ENCODE measurements around the gene ANXA7.

ANXA7 gene

GRCh38 chr10:73376679-73377078 is 37.2 kb downstream of the ANXA7 start:
- Histone ChIP-seq H3K9ac (ENCODE audit: low read length) (no peak overlapping the region), H3K27me3 (ENCODE audit: control insufficient read depth, insufficient read depth, low read length) (no peaks in the 10 kb centered on the region), H3K4me1 (ENCODE audit: control insufficient read depth, insufficient read depth, low read length) (no peaks in the 10 kb centered on the region), H3K4me3 (ENCODE audit: low read depth, low read length) (no peak overlapping the region), H3K36me3 (ENCODE audit: control insufficient read depth, insufficient read depth, low read length) (peaks cover 64% of the 10 kb centered on the region), H3K27ac (ENCODE audit: low read depth, low read length) (no peak overlapping the region), H3K9me3 (ENCODE audit: control insufficient read depth, insufficient read depth, low read depth, low read length) (no peaks in the 10 kb centered on the region)

GRCh38 chr10:73368238-73368637 is 45.6 kb downstream of the ANXA7 start:
- H3K4me3 ChIP-seq (ENCODE audit: low read depth, low read length): no peak overlapping the region
- no peaks in the 10 kb centered on the region for H3K9me3 ChIP-seq (ENCODE audit: control insufficient read depth, insufficient read depth, low read depth, low read length)
- H3K36me3 ChIP-seq (ENCODE audit: control insufficient read depth, insufficient read depth, low read length): peaks cover 28% of the 10 kb centered on the region
- no peak overlapping the region for H3K27ac ChIP-seq (ENCODE audit: low read depth, low read length)
- H3K4me1 ChIP-seq (ENCODE audit: control insufficient read depth, insufficient read depth, low read length): no peaks in the 10 kb centered on the region
- no peaks in the 10 kb centered on the region for H3K27me3 ChIP-seq (ENCODE audit: control insufficient read depth, insufficient read depth, low read length)
- no peak overlapping the region for H3K9ac ChIP-seq (ENCODE audit: low read length)

- Histone ChIP-seq H3K9me3 (ENCODE audit: control insufficient read depth, insufficient read depth, low read depth, low read length) (no peaks in the 10 kb centered on the region), H3K4me1 (ENCODE audit: control insufficient read depth, insufficient read depth, low read length) (no peaks in the 10 kb centered on the region), H3K36me3 (ENCODE audit: control insufficient read depth, insufficient read depth, low read length) (peaks cover 24% of the 10 kb centered on the region), H3K27me3 (ENCODE audit: control insufficient read depth, insufficient read depth, low read length) (no peaks in the 10 kb centered on the region), H3K27ac (ENCODE audit: low read depth, low read length) (no peak overlapping the region), H3K9ac (ENCODE audit: low read length) (no peak overlapping the region), H3K4me3 (ENCODE audit: low read depth, low read length) (no peak overlapping the region)
Measured at GRCh38 chr10:73366381-73367298, 47.2 kb downstream of the ANXA7 start.

- Histone ChIP-seq H3K36me3 (ENCODE audit: control insufficient read depth, insufficient read depth, low read length) (peaks cover 24% of the 10 kb centered on the region), H3K27ac (ENCODE audit: low read depth, low read length) (no peak overlapping the region), H3K9ac (ENCODE audit: low read length) (no peak overlapping the region), H3K4me1 (ENCODE audit: control insufficient read depth, insufficient read depth, low read length) (no peaks in the 10 kb centered on the region), H3K27me3 (ENCODE audit: control insufficient read depth, insufficient read depth, low read length) (no peaks in the 10 kb centered on the region), H3K9me3 (ENCODE audit: control insufficient read depth, insufficient read depth, low read depth, low read length) (no peaks in the 10 kb centered on the region), H3K4me3 (ENCODE audit: low read depth, low read length) (no peak overlapping the region)
Measured at GRCh38 chr10:73364964-73365363, 48.9 kb downstream of the ANXA7 start.

- H3K36me3 ChIP-seq (ENCODE audit: control insufficient read depth, insufficient read depth, low read length): peaks cover 3% of the 10 kb centered on the region; the same call in 1 of the 2 replicates
- H3K9ac ChIP-seq (ENCODE audit: low read length): no peak overlapping the region
- H3K4me3 ChIP-seq (ENCODE audit: low read depth, low read length): no peak overlapping the region
- H3K27ac ChIP-seq (ENCODE audit: low read depth, low read length): no peak overlapping the region
- peaks cover 8% of the 10 kb centered on the region; the same call in 1 of the 2 replicates for H3K27me3 ChIP-seq (ENCODE audit: control insufficient read depth, insufficient read depth, low read length)
- H3K4me1 ChIP-seq (ENCODE audit: control insufficient read depth, insufficient read depth, low read length): no peaks in the 10 kb centered on the region
- H3K9me3 ChIP-seq (ENCODE audit: control insufficient read depth, insufficient read depth, low read depth, low read length): no peaks in the 10 kb centered on the region
Measured at GRCh38 chr10:73359492-73359891, 54.4 kb downstream of the ANXA7 start.

- no peaks in the 10 kb centered on the region for H3K36me3 ChIP-seq (ENCODE audit: control insufficient read depth, insufficient read depth, low read length)
- no peaks in the 10 kb centered on the region for H3K9me3 ChIP-seq (ENCODE audit: control insufficient read depth, insufficient read depth, low read depth, low read length)
- H3K27me3 ChIP-seq (ENCODE audit: control insufficient read depth, insufficient read depth, low read length): peaks cover 8% of the 10 kb centered on the region; the same call in 1 of the 2 replicates
- H3K9ac ChIP-seq (ENCODE audit: low read length): peak within 1 kb of the TSS; percentile 90
- H3K27ac ChIP-seq (ENCODE audit: low read depth, low read length): no peak within 1 kb of the TSS
- H3K4me1 ChIP-seq (ENCODE audit: control insufficient read depth, insufficient read depth, low read length): no peaks in the 10 kb centered on the region
- peak within 1 kb of the TSS; percentile 83 for H3K4me3 ChIP-seq (ENCODE audit: low read depth, low read length)
Measured at GRCh38 chr10:73358331-73359279, 55.3 kb downstream of the ANXA7 start, which contains the start of gene CFAP70. Gene CFAP70, minus strand, starts transcription at chr10:73358864. Its CDS starts 4,068 bp downstream, at chr10:73354796.

- peak overlapping the region; percentile 83 for H3K4me3 ChIP-seq (ENCODE audit: low read depth, low read length)
- H3K9me3 ChIP-seq (ENCODE audit: control insufficient read depth, insufficient read depth, low read depth, low read length): no peaks in the 10 kb centered on the region
- peaks cover 8% of the 10 kb centered on the region; the same call in 1 of the 2 replicates for H3K27me3 ChIP-seq (ENCODE audit: control insufficient read depth, insufficient read depth, low read length)
- H3K9ac ChIP-seq (ENCODE audit: low read length): peak overlapping the region; percentile 90
- no peaks in the 10 kb centered on the region for H3K4me1 ChIP-seq (ENCODE audit: control insufficient read depth, insufficient read depth, low read length)
- no peaks in the 10 kb centered on the region for H3K36me3 ChIP-seq (ENCODE audit: control insufficient read depth, insufficient read depth, low read length)
- H3K27ac ChIP-seq (ENCODE audit: low read depth, low read length): no peak overlapping the region
Measured at GRCh38 chr10:73357821-73358220, 56.0 kb downstream of the ANXA7 start.

- H3K27me3 ChIP-seq (ENCODE audit: control insufficient read depth, insufficient read depth, low read length): peaks cover 8% of the 10 kb centered on the region; the same call in 1 of the 2 replicates
Measured at GRCh38 chr10:73357166-73357565, 56.7 kb downstream of the ANXA7 start.

GRCh38 chr10:73344269-73344668 is 69.6 kb downstream of the ANXA7 start:
- H3K4me3 ChIP-seq (ENCODE audit: low read depth, low read length): no peak overlapping the region
- no peaks in the 10 kb centered on the region for H3K4me1 ChIP-seq (ENCODE audit: control insufficient read depth, insufficient read depth, low read length)
- H3K9ac ChIP-seq (ENCODE audit: low read length): no peak overlapping the region
- H3K36me3 ChIP-seq (ENCODE audit: control insufficient read depth, insufficient read depth, low read length): no peaks in the 10 kb centered on the region
- no peak overlapping the region for H3K27ac ChIP-seq (ENCODE audit: low read depth, low read length)
- no peaks in the 10 kb centered on the region; the same call in 1 of the 2 replicates for H3K9me3 ChIP-seq (ENCODE audit: control insufficient read depth, insufficient read depth, low read depth, low read length)
- H3K27me3 ChIP-seq (ENCODE audit: control insufficient read depth, insufficient read depth, low read length): no peaks in the 10 kb centered on the region

More at GRCh38 chr10:73357166-73357565, 56.7 kb downstream of the ANXA7 start:
- no peaks in the 10 kb centered on the region for H3K4me1 ChIP-seq (ENCODE audit: control insufficient read depth, insufficient read depth, low read length)
- no peaks in the 10 kb centered on the region for H3K36me3 ChIP-seq (ENCODE audit: control insufficient read depth, insufficient read depth, low read length)
- no peak overlapping the region for H3K9ac ChIP-seq (ENCODE audit: low read length)
- H3K9me3 ChIP-seq (ENCODE audit: control insufficient read depth, insufficient read depth, low read depth, low read length): no peaks in the 10 kb centered on the region
- H3K27ac ChIP-seq (ENCODE audit: low read depth, low read length): no peak overlapping the region
- H3K4me3 ChIP-seq (ENCODE audit: low read depth, low read length): no peak overlapping the region

GRCh38 chr10:73340121-73340520 is 73.7 kb downstream of the ANXA7 start:
- H3K4me3 ChIP-seq (ENCODE audit: low read depth, low read length): no peak overlapping the region

More at GRCh38 chr10:73340121-73340520, 73.7 kb downstream of the ANXA7 start:
- Histone ChIP-seq H3K36me3 (ENCODE audit: control insufficient read depth, insufficient read depth, low read length) (no peaks in the 10 kb centered on the region), H3K9ac (ENCODE audit: low read length) (no peak overlapping the region), H3K27me3 (ENCODE audit: control insufficient read depth, insufficient read depth, low read length) (no peaks in the 10 kb centered on the region), H3K27ac (ENCODE audit: low read depth, low read length) (no peak overlapping the region), H3K9me3 (ENCODE audit: control insufficient read depth, insufficient read depth, low read depth, low read length) (no peaks in the 10 kb centered on the region; the same call in 1 of the 2 replicates), H3K4me1 (ENCODE audit: control insufficient read depth, insufficient read depth, low read length) (no peaks in the 10 kb centered on the region)
